Osteoblast (primary cell): ENCODE measurements around the gene HS3ST3B1. TPM values are rescaled to one million over a fixed set of nuclear protein-coding genes. Genes with fewer than 3 reads are reported as not detected.

Source experiments
- DNase-seq: peaks from one replicate; pipeline ENCODE4 v3.0.0; 2011; ENCODE audit warnings: low spot score, mixed read lengths; ENCODE audit not compliant: insufficient read length; ENCODE audit errors: missing footprints
- H2AFZ ChIP-seq: 2 replicates; pipeline ENCODE4 v1.6.0; 2011; ENCODE audit warnings: mild to moderate bottlenecking, low read length
- H3K27ac ChIP-seq: 2 replicates; pipeline ENCODE4 v1.5.1; 2011; ENCODE audit warnings: mild to moderate bottlenecking, low read depth, low read length, moderate library complexity
- H3K27me3 ChIP-seq: 2 replicates; pipeline ENCODE4 v1.6.0; 2012; ENCODE audit warnings: mild to moderate bottlenecking, control low read depth, inconsistent platforms, low read length, moderate library complexity; ENCODE audit not compliant: insufficient read depth
- H3K36me3 ChIP-seq: 2 replicates; pipeline ENCODE4 v1.5.1; 2011; ENCODE audit warnings: mild to moderate bottlenecking, low read length, control low read depth, moderate library complexity; ENCODE audit not compliant: insufficient read depth
- H3K4me1 ChIP-seq: 2 replicates; pipeline ENCODE4 v1.5.1; 2011; ENCODE audit warnings: mild to moderate bottlenecking, low read length, control low read depth, moderate library complexity; ENCODE audit not compliant: insufficient read depth
- H3K4me2 ChIP-seq: 2 replicates; pipeline ENCODE4 v1.6.0; 2011; ENCODE audit warnings: mild to moderate bottlenecking, low read length; ENCODE audit not compliant: insufficient read depth
- H3K4me3 ChIP-seq: fragments of 200-600 bp; sonication (generic); 3 replicates; pipeline ENCODE4 v1.5.1; 2012; ENCODE audit warnings: mild to moderate bottlenecking, low read length, inconsistent platforms; ENCODE audit not compliant: insufficient read depth
- H3K79me2 ChIP-seq: 2 replicates; pipeline ENCODE4 v1.6.0; 2012; ENCODE audit warnings: mild to moderate bottlenecking, low read length, control low read depth, inconsistent platforms; ENCODE audit not compliant: insufficient read depth
- H3K9me3 ChIP-seq: 2 replicates; pipeline ENCODE4 v1.5.1; 2011; ENCODE audit warnings: low read depth, low read length, control low read depth
- H4K20me1 ChIP-seq: 2 replicates; pipeline ENCODE4 v1.6.0; 2012; ENCODE audit warnings: mild to moderate bottlenecking, low read length, control low read depth; ENCODE audit not compliant: insufficient read depth
- CTCF ChIP-seq: IDR thresholded peaks from 2 replicates; pipeline ENCODE4 v1.5.1; 2011; ENCODE audit warnings: mild to moderate bottlenecking, low read depth, low read length, moderate library complexity; ENCODE audit errors: extremely low read depth
- total RNA-seq: library from RNA; depleted of rRNA; stranded (reverse); fragments of >200 nt; gene quantifications from 2 replicates; pipeline ENCODE4 v1.2.3, GENCODE V29; 2012

The HS3ST3B1 gene
- total RNA-seq, 1 donor = 13.4 TPM

- Histone ChIP-seq H3K79me2 (peaks cover 66% of the 10 kb centered on the region), H3K9me3 (no peaks in the 10 kb centered on the region), H2AFZ (no peak overlapping the region), H3K36me3 (peaks cover 11% of the 10 kb centered on the region), H3K4me3 (no peak overlapping the region), H3K27me3 (no peaks in the 10 kb centered on the region), H3K4me1 (peaks cover 34% of the 10 kb centered on the region), H3K4me2 (no peak overlapping the region), H3K27ac (no peak overlapping the region), H4K20me1 (peaks cover 15% of the 10 kb centered on the region)
- DNase-seq = no peak
- TF ChIP-seq CTCF = no peak
Measured at GRCh38 chr17:14311186-14311705, 10.4 kb downstream of the HS3ST3B1 start.

- Histone ChIP-seq H4K20me1 (peaks cover 22% of the 10 kb centered on the region), H3K4me3 (no peak overlapping the region), H2AFZ (no peak overlapping the region), H3K27ac (no peak overlapping the region), H3K9me3 (no peaks in the 10 kb centered on the region), H3K4me1 (peaks cover 32% of the 10 kb centered on the region), H3K36me3 (peaks cover 17% of the 10 kb centered on the region), H3K27me3 (no peaks in the 10 kb centered on the region), H3K79me2 (peaks cover 68% of the 10 kb centered on the region), H3K4me2 (no peak overlapping the region)
- DNase-seq = no peak
- TF ChIP-seq CTCF = no peak
Measured at GRCh38 chr17:14311981-14312380, 11.1 kb downstream of the HS3ST3B1 start.

- H2AFZ ChIP-seq = no peak overlapping the region
- peaks cover 26% of the 10 kb centered on the region for H4K20me1 ChIP-seq
- H3K9me3 ChIP-seq = no peaks in the 10 kb centered on the region
- DNase-seq = no peak
- no peaks in the 10 kb centered on the region for H3K27me3 ChIP-seq
- H3K4me1 ChIP-seq = peaks cover 29% of the 10 kb centered on the region
- H3K4me2 ChIP-seq = no peak overlapping the region
- peaks cover 17% of the 10 kb centered on the region for H3K36me3 ChIP-seq
- H3K27ac ChIP-seq = no peak overlapping the region
- H3K4me3 ChIP-seq = no peak overlapping the region
- peaks cover 74% of the 10 kb centered on the region for H3K79me2 ChIP-seq
- no peak for TF ChIP-seq CTCF
Measured at GRCh38 chr17:14312522-14312921, 11.6 kb downstream of the HS3ST3B1 start.

- Histone ChIP-seq H3K36me3 (peaks cover 17% of the 10 kb centered on the region), H3K27ac (no peak overlapping the region), H2AFZ (peak overlapping the region; percentile 26), H3K79me2 (peaks cover 84% of the 10 kb centered on the region), H3K4me3 (no peak overlapping the region), H3K9me3 (no peaks in the 10 kb centered on the region), H4K20me1 (peaks cover 28% of the 10 kb centered on the region), H3K4me1 (peaks cover 18% of the 10 kb centered on the region), H3K4me2 (peak overlapping the region; percentile 30), H3K27me3 (no peaks in the 10 kb centered on the region)
- peak; percentile 21 for DNase-seq
- TF ChIP-seq CTCF = no peak
Measured at GRCh38 chr17:14316126-14316832, 15.4 kb downstream of the HS3ST3B1 start.
